Measurements from ENCODE around the gene CD63. TPM values are rescaled to one million over a fixed set of nuclear protein-coding genes. Genes with fewer than 3 reads are reported as not detected.
A peak's percentile ranks its signal among the peaks of the same experiment; 100 is the strongest.

The CD63 gene
- total and polyA plus RNA-seq, 2 of the 13 experiments (the other 11 are each of a cell fraction or from before 2014, with no cell fraction given), result 234 to 277 TPM

- TF ChIP-seq ZNF687 (CRISPR knock-in tag; IDR thresholded peaks at IDR 0.05) (0 out of 2 replicates have a peak, but pooled peaks have one; percentile 23), TCF7L2 (IDR thresholded peaks at IDR 0.05; ENCODE audit: low read depth, low read length) (no peak), ZNF777 (CRISPR knock-in tag; IDR thresholded peaks at IDR 0.05) (peak; percentile 61), ZNF350 (CRISPR knock-in tag; IDR thresholded peaks at IDR 0.05; ENCODE audit: borderline replicate concordance, low read depth) (0 out of 2 replicates have a peak, but pooled peaks have one; percentile 13), SAP130 (CRISPR knock-in tag; IDR thresholded peaks at IDR 0.05; ENCODE audit: low read depth) (0 out of 2 replicates have a peak, but pooled peaks have one; percentile 12), XRCC5 (optimal IDR thresholded peaks at IDR 0.05; ENCODE audit: low read length) (peak; percentile 68), ZNF318 (CRISPR knock-in tag; IDR thresholded peaks at IDR 0.05) (no peak), POLR2A (IDR thresholded peaks at IDR 0.05; ENCODE audit: insufficient read depth in 1 of 2, low read depth in 2 of 2, low read length in 2 of 2) (peak in 1 of 2 experiments; percentile 16; a peak in 2 of 4 replicates), CBFB (CRISPR knock-in tag; IDR thresholded peaks at IDR 0.05) (no peak), TSC22D2 (CRISPR knock-in tag; IDR thresholded peaks at IDR 0.05; ENCODE audit: borderline replicate concordance) (no peak), SALL1 (CRISPR knock-in tag; IDR thresholded peaks at IDR 0.05) (peak; percentile 18; the same call in 1 of the 2 replicates), MXD3 (CRISPR knock-in tag; IDR thresholded peaks at IDR 0.05) (no peak), ZBTB1 (CRISPR knock-in tag; IDR thresholded peaks at IDR 0.05; ENCODE audit: borderline replicate concordance) (no peak), KDM2A (CRISPR knock-in tag; IDR thresholded peaks at IDR 0.05; ENCODE audit: borderline replicate concordance, low read depth) (peak; percentile 34; the same call in 1 of the 2 replicates), AGO2 (optimal IDR thresholded peaks at IDR 0.05; ENCODE audit: low read depth, low read length) (peak; percentile 76)
Observed at GRCh38 chr12:55724226-55724939, 4.4 kb downstream of the CD63 start (continued).

Data from HepG2 (cell line).